Mesendoderm (in vitro differentiated cells): ENCODE results near the gene PBX4.
A peak's percentile ranks its signal among the peaks of the same experiment; 100 is the strongest.

Source experiments
- DNase-seq: peaks from one replicate; pipeline ENCODE4 v3.0.0; 2013
- H2AK5ac ChIP-seq: 2 replicates; pipeline ENCODE4 v1.6.1; 2013; ENCODE audit warnings: low read length, inconsistent platforms
- H2BK120ac ChIP-seq: 2 replicates; pipeline ENCODE4 v1.6.1; 2013; ENCODE audit warnings: low read depth, mild to moderate bottlenecking, low read length, moderate library complexity, mixed read lengths
- H2BK15ac ChIP-seq: replicated peaks from 2 replicates; pipeline ENCODE4 v1.6.1; 2013; ENCODE audit warnings: low read depth, mild to moderate bottlenecking, moderate library complexity
- H2BK5ac ChIP-seq: 2 replicates; pipeline ENCODE4 v1.6.1; 2013; ENCODE audit warnings: low read length, inconsistent platforms
- H3K18ac ChIP-seq: 2 replicates; pipeline ENCODE4 v1.6.1; 2013; ENCODE audit warnings: mild to moderate bottlenecking, low read length, mixed read lengths
- H3K23ac ChIP-seq: one replicate; pipeline ENCODE4 v1.6.1; 2013; ENCODE audit warnings: low read length
- H3K27ac ChIP-seq: 2 replicates; pipeline ENCODE4 v1.5.1; 2013; ENCODE audit warnings: low read depth, mild to moderate bottlenecking, inconsistent platforms, low read length, moderate library complexity
- H3K27me3 ChIP-seq: 2 replicates; pipeline ENCODE4 v1.6.1; 2013; ENCODE audit warnings: low read length, control low read depth, mild to moderate bottlenecking, inconsistent platforms; ENCODE audit not compliant: insufficient read depth, poor library complexity
- H3K36me3 ChIP-seq: 2 replicates; pipeline ENCODE4 v1.6.1; 2013; ENCODE audit warnings: low read length, inconsistent platforms; ENCODE audit not compliant: control insufficient read depth, insufficient read depth
- H3K4ac ChIP-seq: one replicate; pipeline ENCODE4 v1.6.1; 2013; ENCODE audit warnings: low read depth, mild to moderate bottlenecking, low read length, moderate library complexity
- H3K4me1 ChIP-seq: 2 replicates; pipeline ENCODE4 v1.6.1; 2013; ENCODE audit warnings: low read depth, low read length, inconsistent platforms; ENCODE audit not compliant: control insufficient read depth
- H3K4me2 ChIP-seq: 2 replicates; pipeline ENCODE4 v1.6.1; 2013; ENCODE audit warnings: low read length
- H3K4me3 ChIP-seq: 2 replicates; pipeline ENCODE4 v1.5.1; 2013; ENCODE audit warnings: mild to moderate bottlenecking, low read length
- H3K56ac ChIP-seq: one replicate; pipeline ENCODE4 v1.6.1; 2013; ENCODE audit warnings: low read length
- H3K79me1 ChIP-seq: 2 replicates; pipeline ENCODE4 v1.6.1; 2013; ENCODE audit warnings: low read length, inconsistent platforms
- H3K79me2 ChIP-seq: 2 replicates; pipeline ENCODE4 v1.6.1; 2013; ENCODE audit warnings: mild to moderate bottlenecking, low read length; ENCODE audit not compliant: control insufficient read depth, insufficient read depth
- H3K9ac ChIP-seq: 2 replicates; pipeline ENCODE4 v1.6.1; 2013; ENCODE audit warnings: low read length, inconsistent platforms
- H4K5ac ChIP-seq: one replicate; pipeline ENCODE4 v1.6.1; 2013; ENCODE audit warnings: low read length
- H4K8ac ChIP-seq: one replicate; pipeline ENCODE4 v1.6.1; 2013; ENCODE audit warnings: low read depth, mild to moderate bottlenecking, control low read depth, low read length, moderate library complexity
- WGBS: extraction: QIAGEN DNeasy Blood & Tissue Kit; methylation state at CpG from one replicate; pipeline ENCODE4 v1.1.7; 2013; ENCODE audit warnings: low lambda C conversion rate, missing lambda C conversion rate; ENCODE audit not compliant: insufficient coverage; ENCODE audit errors: extremely low coverage; 5-methylcytosine and 5-hydroxymethylcytosine counted together

The PBX4 gene

DNA sequence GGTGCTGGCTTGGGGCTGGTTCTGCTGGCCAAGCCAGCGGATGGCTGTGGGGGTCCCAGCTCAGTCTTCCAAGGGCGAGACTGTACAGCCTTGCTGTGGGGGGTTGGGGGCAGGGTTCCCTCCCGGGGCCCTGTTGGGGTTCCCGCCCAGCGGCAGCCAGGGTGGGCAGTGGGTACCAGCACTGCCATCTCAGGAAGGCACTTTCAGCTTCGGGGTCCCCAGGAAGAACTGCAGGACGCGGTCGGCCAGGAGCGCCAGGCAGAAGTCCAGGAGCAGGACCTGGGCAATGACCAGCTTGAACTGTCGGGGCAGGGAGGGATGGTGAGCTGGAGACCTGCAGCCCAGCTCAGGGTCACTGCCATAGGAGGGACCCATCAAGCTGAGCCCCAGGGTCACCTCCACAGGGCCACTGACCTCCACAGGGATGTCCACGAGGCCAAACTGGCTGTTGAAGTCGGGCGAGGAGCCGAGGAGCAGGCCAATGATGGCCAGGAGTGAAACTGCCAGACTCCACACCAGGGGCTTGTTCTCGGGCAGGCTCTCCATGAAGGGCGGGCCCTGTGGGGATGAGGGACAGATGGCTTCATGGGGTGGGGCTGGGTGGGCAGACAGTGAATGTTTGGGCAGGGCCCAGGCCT is 26.9 kb upstream of the PBX4 start:
- no peak overlapping the region for H3K27ac ChIP-seq
- H3K18ac ChIP-seq: no peak overlapping the region
- peaks cover 10% of the 10 kb centered on the region for H3K36me3 ChIP-seq
- H3K4ac ChIP-seq: no peak overlapping the region
- no peak overlapping the region for H3K4me3 ChIP-seq
- no peaks in the 10 kb centered on the region for H3K27me3 ChIP-seq
- no peak overlapping the region for H2BK5ac ChIP-seq
- H3K23ac ChIP-seq: no peak overlapping the region
- no peak overlapping the region for H4K5ac ChIP-seq
- H3K4me1 ChIP-seq: no peaks in the 10 kb centered on the region
- H3K9ac ChIP-seq: no peak overlapping the region
- no peak overlapping the region for H2AK5ac ChIP-seq
- no CpG with 5 or more reads among the region's 17 CpGs for WGBS
- no peak overlapping the region for H4K8ac ChIP-seq
- H2BK120ac ChIP-seq: no peak overlapping the region
- no peaks in the 10 kb centered on the region for H3K79me1 ChIP-seq
- H3K79me2 ChIP-seq: no peaks in the 10 kb centered on the region
- DNase-seq: no peak
- no peak overlapping the region for H2BK15ac ChIP-seq
- H3K56ac ChIP-seq: no peak overlapping the region
- H3K4me2 ChIP-seq: no peak overlapping the region

- no peak overlapping the region for H2BK5ac ChIP-seq
- H3K4me3 ChIP-seq: no peak overlapping the region
- H2AK5ac ChIP-seq: no peak overlapping the region
- H3K4me1 ChIP-seq: no peaks in the 10 kb centered on the region
- no peak overlapping the region for H4K8ac ChIP-seq
- H3K18ac ChIP-seq: no peak overlapping the region
- H4K5ac ChIP-seq: no peak overlapping the region
- no peak overlapping the region for H2BK15ac ChIP-seq
- no CpG with 5 or more reads among the region's 5 CpGs for WGBS
- no peak for DNase-seq
- no peak overlapping the region for H2BK120ac ChIP-seq
- no peak overlapping the region for H3K23ac ChIP-seq
- H3K27me3 ChIP-seq: no peaks in the 10 kb centered on the region
- H3K79me1 ChIP-seq: no peaks in the 10 kb centered on the region
- peaks cover 9% of the 10 kb centered on the region for H3K36me3 ChIP-seq
- no peak overlapping the region for H3K4me2 ChIP-seq
- H3K56ac ChIP-seq: peak overlapping the region; percentile 42
- no peak overlapping the region for H3K9ac ChIP-seq
- no peak overlapping the region for H3K4ac ChIP-seq
- H3K27ac ChIP-seq: no peak overlapping the region
- no peaks in the 10 kb centered on the region for H3K79me2 ChIP-seq
These were observed 25.5 kb upstream of the PBX4 start for GRCh38 chr19:19644054-19644388.

- Histone ChIP-seq H3K27ac (peak within 1 kb of the TSS; percentile 87), H2BK120ac (no peak within 1 kb of the TSS), H3K27me3 (no peaks in the 10 kb centered on the region), H3K79me1 (no peaks in the 10 kb centered on the region), H3K4me2 (peak within 1 kb of the TSS; percentile 84), H3K18ac (peak within 1 kb of the TSS; percentile 10), H2BK15ac (no peak within 1 kb of the TSS), H3K9ac (peak within 1 kb of the TSS; percentile 91), H3K4ac (peak within 1 kb of the TSS; percentile 0), H4K8ac (no peak within 1 kb of the TSS), H4K5ac (no peak within 1 kb of the TSS), H3K36me3 (peaks cover 9% of the 10 kb centered on the region), H3K4me3 (peak within 1 kb of the TSS; percentile 71), H3K4me1 (no peaks in the 10 kb centered on the region), H3K23ac (peak within 1 kb of the TSS; percentile 29), H2BK5ac (no peak within 1 kb of the TSS), H3K79me2 (no peaks in the 10 kb centered on the region), H2AK5ac (no peak within 1 kb of the TSS), H3K56ac (peak within 1 kb of the TSS; percentile 96)
- DNase-seq: peak; percentile 87
- no CpG with 5 or more reads among the region's 50 CpGs for WGBS
These were observed 24.9 kb upstream of the PBX4 start, which contains the start of gene GMIP for GRCh38 chr19:19643158-19644053. TSS of gene GMIP (minus strand) at chr19:19643657. CDS start at chr19:19643529, 128 bp downstream.

DNA sequence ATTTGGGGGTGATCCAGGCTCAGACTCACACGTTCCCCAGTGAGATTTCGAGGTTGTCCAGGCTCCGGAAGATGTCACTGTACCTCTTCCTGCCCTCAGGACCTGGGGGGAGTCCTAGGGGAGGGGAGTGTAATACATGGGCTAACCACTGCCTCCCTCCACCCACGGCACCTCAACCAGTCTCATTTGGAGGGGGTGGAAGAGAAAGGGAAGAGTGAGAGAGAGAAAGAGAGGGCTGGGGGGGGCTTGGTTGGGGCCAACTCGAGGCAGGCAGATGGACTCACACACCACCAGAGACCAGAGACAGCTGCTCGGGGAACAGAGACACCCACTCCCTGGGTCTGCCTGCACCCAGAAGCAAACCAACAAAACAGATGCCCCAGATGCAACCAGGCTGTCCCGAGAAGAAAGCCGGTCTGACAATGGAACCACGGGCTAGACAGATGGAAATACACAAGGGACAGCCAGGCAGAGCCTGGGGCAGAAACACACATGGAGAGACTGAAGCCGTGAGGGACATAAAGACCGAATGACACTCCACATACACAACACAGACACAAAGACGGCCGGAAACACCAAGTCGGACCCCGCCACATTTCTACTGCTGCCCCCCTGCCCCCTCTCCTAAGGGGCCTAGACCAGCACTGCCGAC is 24.1 kb upstream of the PBX4 start:
- peak; percentile 44 for DNase-seq
- Histone ChIP-seq H3K4me3 (peak overlapping the region; percentile 71), H2AK5ac (no peak overlapping the region), H3K4ac (peak overlapping the region; percentile 0), H3K23ac (no peak overlapping the region), H2BK15ac (no peak overlapping the region), H4K5ac (no peak overlapping the region), H3K36me3 (peaks cover 9% of the 10 kb centered on the region), H3K79me1 (no peaks in the 10 kb centered on the region), H3K4me2 (peak overlapping the region; percentile 78), H3K18ac (peak overlapping the region; percentile 10), H3K56ac (peak overlapping the region; percentile 96), H3K27me3 (no peaks in the 10 kb centered on the region), H2BK120ac (no peak overlapping the region), H3K9ac (peak overlapping the region; percentile 91), H2BK5ac (no peak overlapping the region), H3K27ac (no peak overlapping the region), H3K79me2 (no peaks in the 10 kb centered on the region), H4K8ac (no peak overlapping the region), H3K4me1 (no peaks in the 10 kb centered on the region)
- no CpG with 5 or more reads among the region's 16 CpGs for WGBS

DNA sequence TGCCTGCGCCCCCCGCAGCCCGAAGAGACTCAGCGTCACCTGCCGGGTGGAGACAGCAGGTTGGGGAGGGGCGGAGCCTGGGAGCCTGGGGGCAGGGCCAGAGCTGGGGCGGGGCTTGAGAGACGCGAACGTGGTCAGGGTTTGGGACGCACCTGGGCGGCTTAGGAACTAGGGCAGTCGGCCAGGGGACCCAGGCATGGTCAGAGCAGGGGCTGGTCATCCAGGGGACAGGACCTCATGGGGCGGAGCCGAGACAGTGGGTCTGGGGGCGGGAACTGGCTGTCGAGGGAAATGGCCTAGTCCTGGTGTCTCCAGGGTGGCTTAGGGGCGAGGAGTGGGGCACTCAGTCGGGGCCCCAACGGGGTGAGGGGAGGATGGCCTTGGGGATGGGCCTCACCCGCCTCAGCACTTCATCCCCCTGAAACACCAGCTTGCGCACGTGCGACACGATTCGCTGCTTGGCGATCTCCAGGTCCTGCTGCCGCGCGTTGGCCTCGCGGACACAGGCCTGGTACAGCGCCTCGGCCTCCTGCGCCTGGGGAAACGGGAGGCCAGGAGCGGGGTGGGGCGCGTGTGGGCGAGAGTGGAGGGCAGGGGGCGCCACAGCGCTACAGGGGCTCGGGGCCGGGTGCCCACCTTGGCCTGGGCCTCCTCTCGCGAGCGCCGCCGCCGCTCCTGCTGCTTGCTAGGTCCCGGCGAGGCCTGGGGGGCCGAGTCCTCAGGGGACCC is 19.2 kb upstream of the PBX4 start:
- WGBS: no CpG with 5 or more reads among the region's 53 CpGs
- Histone ChIP-seq H3K79me1 (no peaks in the 10 kb centered on the region), H4K8ac (no peak overlapping the region), H3K23ac (no peak overlapping the region), H3K4me1 (no peaks in the 10 kb centered on the region), H3K56ac (peak overlapping the region; percentile 69), H2BK120ac (no peak overlapping the region), H3K9ac (no peak overlapping the region), H4K5ac (no peak overlapping the region), H3K27me3 (no peaks in the 10 kb centered on the region), H2BK5ac (no peak overlapping the region), H3K4me3 (no peak overlapping the region), H3K4me2 (no peak overlapping the region), H2BK15ac (no peak overlapping the region), H3K79me2 (no peaks in the 10 kb centered on the region), H3K18ac (no peak overlapping the region), H3K27ac (no peak overlapping the region), H3K4ac (no peak overlapping the region), H2AK5ac (no peak overlapping the region), H3K36me3 (peaks cover 3% of the 10 kb centered on the region)
- DNase-seq: peak; percentile 52
